Activated CD8-positive, alpha-beta memory T cell treated with anti-CD3 and anti-CD28 coated beads for 4 hours (primary cell): ENCODE data around the gene CIAO2A.
"Not testable (repeated sequence)": the region's sequence is repeated elsewhere in the genome, so short reads cannot be mapped to it uniquely, and the experiment has no call there.

Experiments used
- DNase-seq, 2 donors: peaks; one replicate each; pipeline ENCODE4 v3.0.0-alpha.2; 2020; ENCODE audit warnings: low read depth in 2 of 2

The CIAO2A gene

DNA sequence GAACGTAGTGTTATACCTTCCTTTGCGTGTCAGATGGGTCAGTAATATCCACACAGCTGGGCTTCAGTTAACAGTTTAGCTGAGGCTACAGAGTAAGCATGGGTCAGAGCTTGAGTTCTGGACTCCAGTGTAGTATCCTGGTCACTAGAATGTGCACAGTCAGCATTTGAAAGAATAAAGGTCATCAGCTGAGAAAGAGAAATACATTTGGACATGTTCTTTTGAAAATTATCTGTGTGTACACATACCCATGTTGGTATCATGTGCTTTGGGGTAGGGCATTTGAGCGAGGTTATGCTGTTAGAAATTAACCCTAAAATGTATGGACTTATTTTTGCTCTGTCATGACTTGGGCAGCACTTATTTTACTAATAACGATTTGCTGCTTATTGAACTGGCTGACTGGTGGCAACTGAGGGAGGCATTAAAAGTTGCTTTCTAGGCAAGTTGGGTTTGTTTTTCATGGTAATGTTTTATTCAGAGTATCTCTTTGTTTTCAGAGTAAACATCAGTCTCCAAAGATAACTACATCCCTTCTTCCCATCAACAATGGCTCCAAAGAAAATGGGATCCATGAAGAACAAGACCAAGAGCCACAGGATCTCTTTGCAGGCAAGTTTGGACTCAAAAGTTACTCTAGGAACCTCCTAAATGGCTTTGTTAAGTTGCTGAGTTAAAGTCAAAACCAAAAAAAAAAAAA lies 18.6 kb upstream of the CIAO2A start:
- DNase-seq: no peak

DNA sequence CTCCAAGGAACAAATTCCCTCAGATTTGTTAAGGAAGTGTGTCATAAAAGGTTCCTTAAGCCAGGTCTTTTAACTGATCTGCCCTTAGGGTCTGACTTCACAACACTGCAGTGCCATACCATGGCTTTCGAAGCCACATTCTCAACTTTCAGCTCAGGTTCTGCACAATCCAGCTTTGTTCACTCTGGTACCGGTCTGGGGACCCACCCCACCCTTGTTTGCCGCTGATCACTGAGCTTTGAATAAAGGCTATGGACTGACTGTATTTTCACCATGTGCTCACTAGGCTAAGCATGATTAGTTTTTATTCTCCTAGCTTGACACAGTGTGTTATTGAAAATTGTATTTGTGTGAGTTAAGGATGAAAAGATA lies 18.0 kb upstream of the CIAO2A start:
- no peak for DNase-seq

DNA sequence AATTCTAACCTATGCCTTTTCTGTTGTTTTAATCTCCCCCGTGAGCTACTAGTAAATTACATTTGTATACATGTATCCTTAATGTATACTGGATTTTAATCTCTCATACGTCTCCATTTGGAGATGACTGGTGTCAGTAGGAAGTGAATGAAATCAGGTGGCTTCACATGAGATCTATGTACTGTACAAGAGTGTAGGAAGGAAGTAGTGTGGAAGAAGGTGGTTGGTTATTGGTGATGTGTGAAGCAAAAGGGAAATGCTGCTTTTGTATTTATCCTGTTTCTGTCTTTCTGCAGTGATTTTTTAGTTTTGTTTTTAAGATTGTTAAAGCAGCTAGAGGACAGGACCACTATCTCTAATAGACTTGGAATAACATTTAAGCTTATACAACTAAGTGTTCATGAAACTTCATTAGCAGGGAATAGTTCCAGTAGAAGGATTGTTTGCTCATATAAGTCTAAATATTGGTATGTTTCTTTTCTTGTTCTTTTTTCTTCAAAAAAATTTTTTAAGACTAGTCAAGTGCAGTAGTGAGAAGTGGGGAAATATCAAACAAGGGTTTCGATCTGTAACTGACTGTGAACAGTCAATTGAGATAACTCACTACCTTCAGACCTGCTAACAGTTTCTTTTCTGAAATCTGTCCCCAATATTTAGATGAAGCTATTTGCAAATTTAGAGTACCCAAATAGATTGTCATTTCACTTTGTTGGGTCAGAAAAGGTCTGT lies 17.5 kb upstream of the CIAO2A start:
- no peak for DNase-seq

DNA sequence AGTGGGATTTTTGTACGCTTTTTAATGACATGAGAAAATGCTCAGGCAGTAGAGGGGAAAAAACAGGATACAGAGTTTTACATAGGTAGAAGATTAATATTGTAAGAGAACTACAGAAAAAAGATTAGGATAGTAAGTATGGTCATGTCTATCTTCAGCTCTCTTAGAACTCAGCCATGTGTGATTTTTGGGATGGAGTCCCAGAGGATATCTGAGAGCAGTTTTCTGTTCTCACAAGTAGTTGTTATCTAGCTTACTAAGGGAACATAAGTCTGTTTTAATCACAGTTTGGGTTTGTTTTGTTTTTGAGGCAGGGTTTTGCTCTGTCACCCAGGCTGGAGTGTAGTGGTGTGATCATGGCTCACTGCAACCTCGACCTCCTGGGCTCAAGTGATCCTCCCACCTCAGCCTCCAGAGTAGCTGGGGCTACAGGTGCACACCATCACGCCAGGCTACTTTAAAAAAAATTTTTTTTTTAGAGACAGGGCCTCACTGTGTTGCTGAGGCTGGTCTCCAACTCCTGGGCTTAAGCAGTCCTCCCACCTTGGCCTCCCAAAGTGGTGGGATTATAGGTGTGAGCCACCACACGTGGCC lies 16.6 kb upstream of the CIAO2A start:
- DNase-seq: not testable (repeated sequence)

DNA sequence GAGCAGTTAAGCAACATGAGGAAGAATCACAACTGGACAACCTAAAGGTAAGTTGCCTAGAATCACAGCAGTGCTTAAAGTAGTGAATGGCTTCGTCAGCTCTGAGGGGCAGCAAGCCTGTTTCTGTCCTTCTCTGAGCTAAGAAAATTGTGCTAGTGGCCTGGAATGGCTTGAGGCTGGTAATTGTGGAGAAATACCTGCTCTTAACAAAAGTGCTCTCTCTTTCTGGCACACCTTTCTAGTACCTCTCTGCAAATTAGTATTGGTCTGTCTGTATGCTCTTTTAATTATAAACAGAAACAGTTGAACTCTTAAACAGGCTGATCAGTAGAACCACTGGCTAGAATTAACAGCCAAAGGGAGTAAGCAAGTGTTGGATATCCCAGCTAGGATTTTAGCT lies 13.7 kb upstream of the CIAO2A start:
- DNase-seq: no peak

DNA sequence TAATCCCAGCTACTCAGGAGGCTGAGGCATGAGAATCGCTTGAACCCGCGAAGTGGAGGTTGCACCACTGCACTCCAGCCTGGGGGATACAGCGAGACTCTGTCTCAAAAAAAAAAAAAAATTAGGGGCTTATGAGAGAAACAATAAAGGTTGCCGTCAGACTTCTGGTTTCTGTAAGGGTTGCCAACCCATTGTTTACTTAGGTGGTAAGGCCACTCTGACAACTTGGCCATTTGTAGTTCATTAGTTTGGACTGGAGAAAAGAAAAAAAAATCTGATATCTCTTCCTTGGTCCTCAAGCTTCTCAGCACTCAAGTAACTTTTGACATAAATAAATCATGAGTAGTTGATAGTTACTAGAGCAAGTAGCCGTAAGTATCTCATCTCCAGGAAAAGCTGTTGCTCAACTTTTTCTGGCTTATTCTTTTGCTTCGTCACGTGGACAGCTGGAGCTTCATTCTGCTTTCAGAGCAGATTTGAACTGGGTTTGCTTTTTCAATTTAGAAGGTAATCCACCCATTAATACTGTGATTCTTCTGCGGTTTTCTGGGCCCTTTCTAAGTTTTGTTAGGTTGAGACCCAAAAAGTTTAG lies 11.6 kb upstream of the CIAO2A start:
- DNase-seq: no peak

DNA sequence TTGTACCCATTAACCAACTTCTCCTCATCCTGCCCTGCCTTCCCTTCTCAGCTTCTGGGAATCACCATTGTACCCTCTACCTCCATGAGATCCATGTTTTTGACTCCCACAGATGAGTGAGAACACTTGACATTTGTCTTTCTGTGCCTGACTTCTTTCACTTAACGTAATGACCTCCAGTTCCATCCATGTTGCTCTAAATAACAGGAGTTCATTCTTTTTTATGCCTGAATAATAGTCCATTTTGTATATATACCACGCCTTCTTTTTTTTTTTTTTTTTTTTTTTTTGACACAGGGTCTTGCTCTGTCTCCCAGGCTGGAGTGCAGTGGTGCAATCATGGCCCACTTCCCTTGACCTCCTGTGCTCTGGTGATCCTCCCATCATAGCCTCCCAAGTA lies 8.9 kb upstream of the CIAO2A start:
- no peak for DNase-seq

DNA sequence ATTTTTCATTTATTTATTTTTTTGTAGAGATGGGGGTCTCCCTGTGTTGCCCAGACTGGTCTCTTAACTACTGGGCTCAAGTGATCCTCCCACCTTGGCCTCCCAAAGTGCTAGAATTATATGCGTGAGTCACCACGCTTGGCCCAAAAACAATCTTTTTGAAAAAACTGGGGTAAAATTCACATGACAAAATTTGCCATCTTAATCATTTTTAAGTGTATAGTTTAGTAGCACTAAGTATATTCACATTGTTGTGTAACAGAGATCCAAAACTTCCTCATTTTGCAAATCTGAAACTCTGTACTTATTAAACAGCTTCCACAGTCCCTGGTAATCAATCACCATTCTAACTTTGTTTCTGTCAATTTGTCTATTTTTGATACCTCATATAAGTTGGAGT lies 7.3 kb upstream of the CIAO2A start:
- no peak for DNase-seq

DNA sequence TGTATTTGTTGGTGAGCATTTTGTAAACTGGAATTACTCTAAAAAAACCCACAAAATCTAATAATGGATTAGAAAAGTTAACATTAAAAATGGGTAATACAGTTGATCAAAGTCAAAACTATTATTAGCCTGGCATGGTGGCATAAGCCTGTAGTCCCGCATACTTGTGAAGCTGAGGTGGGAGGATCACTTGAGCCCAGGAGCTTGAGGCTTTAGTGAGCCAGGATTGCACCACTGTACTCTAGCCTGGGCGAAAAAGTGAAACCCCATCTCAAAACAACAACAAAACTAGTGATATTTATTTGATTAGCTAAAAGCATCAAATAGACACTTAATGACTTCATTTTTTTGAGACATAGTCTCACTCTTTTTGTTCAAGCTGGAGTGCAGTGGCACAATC lies 5.7 kb upstream of the CIAO2A start:
- no peak for DNase-seq

DNA sequence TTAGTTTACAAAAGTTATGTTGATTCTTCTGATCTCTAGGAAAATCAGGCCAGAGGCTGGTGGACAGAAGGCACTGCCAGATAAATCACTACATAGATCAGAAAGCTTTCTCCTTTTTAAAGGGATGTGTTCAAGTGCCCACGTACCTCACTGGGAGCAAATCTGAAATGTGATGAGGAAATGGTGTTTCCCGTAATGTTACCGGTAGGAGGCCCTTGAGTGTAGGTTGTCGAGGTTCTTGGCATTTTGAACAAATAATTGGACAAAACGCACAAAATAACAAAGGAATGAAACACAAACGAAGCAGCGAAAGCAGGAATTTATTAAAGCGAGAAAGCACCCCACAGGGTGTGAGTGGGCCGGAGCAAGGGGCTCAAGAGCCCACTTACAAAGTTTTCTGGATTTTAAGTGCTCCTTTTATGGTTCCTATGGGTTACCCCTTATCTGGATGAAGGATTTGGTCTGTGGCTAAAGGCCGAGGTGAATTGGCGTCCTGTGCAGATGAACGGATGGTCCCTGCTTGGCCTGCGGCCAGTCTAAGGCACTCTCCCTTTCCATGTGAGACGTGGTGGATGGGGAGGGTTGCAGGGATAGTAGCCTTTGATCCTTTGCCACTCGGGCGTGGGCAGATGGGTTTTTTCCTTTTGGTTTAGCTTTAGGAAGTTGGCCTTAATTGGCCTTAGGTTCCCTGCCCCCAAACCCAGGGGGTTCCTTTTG lies 3.2 kb upstream of the CIAO2A start:
- DNase-seq: no peak

DNA sequence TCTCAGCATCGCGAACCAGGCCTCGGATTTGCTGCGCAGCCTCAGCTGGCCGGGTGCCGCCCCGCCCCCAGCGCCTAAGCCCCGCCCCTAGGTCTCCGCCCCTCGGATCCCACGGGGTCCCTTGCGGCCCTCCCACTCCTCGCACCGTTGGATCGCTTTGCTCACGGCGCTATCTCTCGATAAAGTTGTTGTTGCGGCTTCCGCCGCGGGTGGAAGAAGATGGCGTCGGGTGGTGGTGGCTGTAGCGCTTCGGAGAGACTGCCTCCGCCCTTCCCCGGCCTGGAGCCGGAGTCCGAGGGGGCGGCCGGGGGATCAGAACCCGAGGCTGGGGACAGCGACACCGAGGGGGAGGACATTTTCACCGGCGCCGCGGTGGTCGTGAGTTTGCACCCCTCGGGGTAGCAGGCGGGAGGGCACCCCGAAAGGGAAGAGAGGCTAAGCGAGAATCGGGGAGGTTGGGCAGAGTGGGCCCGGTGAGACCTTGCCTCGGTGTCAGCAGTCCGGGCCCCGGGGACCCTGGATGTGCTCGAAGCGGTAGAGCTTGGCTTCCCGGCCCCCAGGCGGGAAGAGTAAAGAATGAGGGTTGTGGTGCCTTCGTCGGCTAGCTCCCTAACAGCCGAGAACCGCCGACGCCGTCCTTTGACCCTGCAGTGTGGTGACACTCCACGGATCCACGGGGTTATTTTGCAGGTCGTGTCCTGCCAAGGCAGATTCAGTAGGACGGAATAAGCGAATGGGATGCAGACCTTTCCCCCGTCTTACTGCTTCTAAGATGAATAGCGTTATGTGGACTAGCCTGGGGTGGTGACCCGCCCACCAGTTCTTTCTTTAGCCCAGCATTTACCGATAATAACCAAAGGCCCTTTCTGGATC lies 2.4 kb upstream of the CIAO2A start, which contains the start of gene SNX1:
TSS of gene SNX1 (plus strand) at position 188 of the 873 bp plus-strand sequence. CDS start at position 220, 32 bp downstream.
- peak; percentile 94 to 95 for DNase-seq

DNA sequence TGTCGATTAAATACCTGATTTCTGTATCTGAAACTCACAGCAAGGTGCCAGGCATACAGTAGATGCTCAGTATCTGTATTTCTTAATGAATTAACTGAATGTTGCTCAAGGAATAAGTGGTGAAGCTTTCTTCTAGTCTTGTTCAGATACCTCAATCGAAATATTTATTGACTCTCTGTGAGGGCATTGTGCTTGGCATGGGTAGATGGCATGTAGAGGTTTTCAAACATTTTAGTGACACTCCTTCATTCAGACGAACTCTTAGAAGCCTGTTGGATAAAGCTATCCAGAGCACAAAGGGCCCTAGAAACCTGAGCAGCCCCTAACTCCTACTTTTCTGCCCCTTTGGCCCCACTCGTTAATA lies 1.8 kb upstream of the CIAO2A start:
- no peak for DNase-seq

DNA sequence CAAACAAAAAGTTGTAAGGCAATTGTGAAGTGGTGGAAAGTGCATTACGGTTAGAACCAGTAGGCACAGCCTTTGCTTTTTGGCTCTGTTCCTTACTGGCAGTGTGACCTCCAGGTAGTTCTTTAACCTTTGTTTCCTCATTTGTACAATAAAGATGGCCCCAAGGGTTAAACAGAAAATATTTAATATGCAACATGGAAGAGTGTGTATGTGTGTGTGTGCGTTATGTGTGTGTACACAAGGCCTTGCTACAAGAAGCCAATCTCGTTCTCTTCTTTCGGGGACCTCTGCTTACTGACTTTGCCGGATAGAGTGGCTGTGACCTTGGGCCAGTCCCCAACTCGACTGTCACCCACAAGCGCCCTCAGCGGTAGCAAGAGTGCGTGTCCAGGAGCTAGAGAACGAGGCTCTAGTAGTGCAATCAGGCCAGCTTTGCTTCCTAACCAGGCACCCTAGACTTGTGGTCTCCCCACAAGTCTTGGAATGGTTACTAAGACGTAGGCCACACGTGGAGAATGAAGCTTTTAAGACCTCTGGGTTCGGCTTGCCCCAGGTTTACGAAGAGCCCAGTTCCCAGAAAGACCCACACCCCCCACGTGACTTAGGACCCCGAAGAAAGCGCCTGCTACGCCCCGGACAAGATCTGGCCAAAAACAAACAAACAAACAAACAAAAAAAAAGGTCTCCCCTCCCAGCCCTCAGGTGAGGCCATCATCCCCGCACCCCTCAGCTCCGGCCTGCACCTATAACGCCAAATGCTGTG lies 593 bp downstream of the CIAO2A start:
- DNase-seq: no peak

DNA sequence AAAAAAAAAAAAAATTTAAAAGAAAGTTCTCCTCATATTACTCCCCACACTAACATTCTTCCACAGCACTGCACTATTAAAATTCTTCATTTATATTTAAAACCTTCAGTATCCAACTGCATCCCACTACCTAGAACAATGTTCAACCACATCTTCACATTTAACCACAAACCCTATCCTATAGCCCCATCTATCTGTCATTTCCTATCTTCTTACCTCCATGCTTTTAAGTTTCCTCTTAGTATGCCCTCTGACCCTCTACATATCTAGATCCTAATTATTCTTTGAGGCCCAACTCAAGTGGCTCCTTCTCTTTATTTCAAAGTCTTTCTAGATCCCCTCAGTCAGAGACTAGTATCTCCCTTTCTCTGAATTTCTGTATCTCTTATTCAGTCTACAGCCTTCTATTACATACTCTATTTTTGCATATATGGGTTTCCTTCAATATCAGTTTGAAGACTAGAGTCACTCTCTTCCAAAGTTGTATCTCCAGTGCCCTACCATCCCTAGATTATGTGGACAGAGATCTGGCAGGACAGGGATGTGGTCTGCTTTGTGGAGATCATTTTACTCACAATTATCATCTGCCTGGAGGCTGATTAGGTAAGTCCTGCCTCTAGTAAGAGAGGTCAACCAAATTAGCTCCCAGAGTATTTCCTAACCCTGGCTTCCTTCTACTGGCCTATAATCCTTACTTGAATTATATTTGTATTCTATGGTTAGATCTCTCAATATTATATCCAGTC lies 1.4 kb downstream of the CIAO2A start:
- no peak for DNase-seq

DNA sequence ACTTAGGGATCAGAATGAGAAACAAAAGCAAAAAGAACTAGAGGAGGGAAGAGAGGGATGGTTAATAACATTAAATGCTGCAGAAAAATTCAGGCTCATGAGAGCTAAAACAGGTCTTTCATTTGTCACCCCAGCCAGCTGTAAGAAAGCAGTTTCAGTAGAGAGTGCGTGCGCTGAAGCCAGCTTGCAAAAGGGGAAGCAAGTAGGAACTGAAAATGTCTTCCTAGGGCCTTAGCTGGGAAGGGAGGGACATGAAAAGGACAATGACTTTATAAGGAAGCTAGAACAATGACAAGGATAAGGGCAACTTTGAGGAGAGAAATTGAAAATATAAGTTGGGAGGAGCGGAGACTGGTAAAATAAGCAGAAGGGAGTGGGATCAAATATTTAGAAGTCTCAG lies 3.1 kb downstream of the CIAO2A start:
- DNase-seq: no peak

DNA sequence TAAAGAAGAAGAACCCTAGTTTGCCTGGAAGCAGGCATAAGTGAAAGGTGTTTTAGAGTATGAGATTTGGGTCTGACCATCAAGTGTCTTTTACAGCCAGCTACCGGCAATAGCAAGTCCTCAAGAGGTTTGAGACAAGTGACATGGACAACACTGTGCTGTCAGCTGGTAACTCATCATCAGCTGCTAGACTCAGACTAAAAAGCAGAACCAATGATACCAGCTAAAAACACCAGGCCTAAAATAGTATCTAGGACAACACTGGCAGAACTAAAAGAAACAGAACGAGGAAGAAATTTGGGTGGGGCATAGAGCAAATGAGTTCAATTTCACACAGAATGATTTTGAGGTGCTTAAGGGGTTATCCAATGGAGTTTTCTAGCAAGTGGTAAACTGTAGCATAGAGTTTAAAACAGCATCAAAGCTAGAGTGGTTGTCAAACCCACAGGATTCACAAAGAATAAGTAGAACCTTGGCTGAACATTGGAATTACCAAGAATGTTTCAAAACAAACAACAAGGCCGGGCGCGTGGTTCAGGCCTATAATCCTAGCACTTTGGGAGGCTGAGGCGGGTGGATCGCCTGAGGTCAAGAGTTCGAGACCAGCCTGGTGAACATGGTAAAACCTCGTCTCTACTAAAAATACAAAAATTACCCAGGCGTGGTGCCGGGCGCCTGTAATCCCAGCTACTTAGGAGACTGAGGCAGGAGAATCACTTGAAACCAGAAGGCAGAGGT lies 3.9 kb downstream of the CIAO2A start:
- DNase-seq: no peak

DNA sequence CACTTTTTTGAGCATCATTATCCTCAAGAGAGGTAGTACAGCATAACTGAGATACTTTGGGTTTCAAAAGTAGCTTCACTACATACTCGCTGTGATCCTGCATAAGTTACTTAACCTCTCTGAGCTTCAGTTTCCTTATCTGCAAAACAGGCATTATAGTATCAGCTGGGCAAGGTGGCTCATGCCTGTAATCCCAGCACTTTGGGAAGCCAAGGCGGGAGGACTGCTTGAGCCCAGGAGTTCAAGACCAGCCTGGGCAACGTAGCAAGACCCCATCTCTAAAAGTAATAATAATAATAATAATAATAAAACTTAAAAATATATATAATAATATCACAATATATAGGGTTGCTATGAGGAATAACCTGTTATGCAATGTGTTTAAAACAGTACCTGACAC lies 10.9 kb downstream of the CIAO2A start:
- DNase-seq: no peak

DNA sequence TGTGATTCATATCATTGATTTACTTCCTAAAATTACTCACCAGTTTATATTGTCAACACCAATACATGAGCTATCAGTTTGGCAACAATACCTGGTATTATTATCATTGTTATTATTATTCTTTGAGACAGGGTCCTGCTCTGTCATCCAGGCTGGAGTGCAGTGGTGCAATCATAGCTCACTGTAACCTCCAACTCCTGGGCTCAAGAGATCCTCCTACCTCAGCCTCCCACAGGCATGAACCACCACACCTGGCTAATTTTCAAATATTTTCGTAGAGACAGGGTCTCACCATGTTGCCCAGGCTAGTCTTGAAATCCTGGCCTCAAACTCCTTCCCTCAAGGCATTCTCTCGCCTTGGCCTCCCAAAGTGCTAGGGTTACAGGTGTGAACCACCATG lies 20.1 kb downstream of the CIAO2A start:
- DNase-seq: not testable (repeated sequence)

DNA sequence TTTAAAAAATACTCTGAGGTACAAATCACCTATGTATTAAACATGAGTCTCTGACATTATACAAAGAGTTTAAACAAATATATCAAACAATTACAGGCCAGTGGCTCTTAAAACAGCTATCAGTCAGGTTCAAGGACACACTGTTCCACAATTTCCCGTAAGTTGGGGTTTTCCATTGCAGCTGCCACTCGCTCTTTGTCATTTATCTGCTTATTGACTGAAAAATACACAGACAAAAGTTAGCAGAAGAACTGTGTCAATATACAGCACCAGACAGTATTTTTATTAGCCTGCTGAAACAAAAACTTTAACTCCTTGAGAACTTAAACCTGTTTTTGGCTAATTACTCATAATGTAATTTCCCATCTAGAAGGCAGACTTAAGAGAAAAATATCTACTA lies 20.8 kb downstream of the CIAO2A start:
- DNase-seq: no peak
